ENCODE measurements around the gene POLR2C.
A peak's percentile ranks its signal among the peaks of the same experiment; 100 is the strongest.

The POLR2C gene

GRCh38 chr16:57519796-57520360 is 57.4 kb downstream of the POLR2C start:
- DNase-seq (ENCODE audit: low read depth in 2 of 2), result peak; percentile 67 to 68
